ENCODE measurements around the gene FAM98B.

- TF ChIP-seq, protein P1, sequence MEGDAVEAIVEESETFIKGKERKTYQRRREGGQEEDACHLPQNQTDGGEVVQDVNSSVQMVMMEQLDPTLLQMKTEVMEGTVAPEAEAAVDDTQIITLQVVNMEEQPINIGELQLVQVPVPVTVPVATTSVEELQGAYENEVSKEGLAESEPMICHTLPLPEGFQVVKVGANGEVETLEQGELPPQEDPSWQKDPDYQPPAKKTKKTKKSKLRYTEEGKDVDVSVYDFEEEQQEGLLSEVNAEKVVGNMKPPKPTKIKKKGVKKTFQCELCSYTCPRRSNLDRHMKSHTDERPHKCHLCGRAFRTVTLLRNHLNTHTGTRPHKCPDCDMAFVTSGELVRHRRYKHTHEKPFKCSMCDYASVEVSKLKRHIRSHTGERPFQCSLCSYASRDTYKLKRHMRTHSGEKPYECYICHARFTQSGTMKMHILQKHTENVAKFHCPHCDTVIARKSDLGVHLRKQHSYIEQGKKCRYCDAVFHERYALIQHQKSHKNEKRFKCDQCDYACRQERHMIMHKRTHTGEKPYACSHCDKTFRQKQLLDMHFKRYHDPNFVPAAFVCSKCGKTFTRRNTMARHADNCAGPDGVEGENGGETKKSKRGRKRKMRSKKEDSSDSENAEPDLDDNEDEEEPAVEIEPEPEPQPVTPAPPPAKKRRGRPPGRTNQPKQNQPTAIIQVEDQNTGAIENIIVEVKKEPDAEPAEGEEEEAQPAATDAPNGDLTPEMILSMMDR (IDR thresholded peaks at IDR 0.05; ENCODE audit: low read length) = no peak
- TF ChIP-seq EZH2phosphoT487 (IDR thresholded peaks at IDR 0.05; ENCODE audit: low read length) = no peak
These were observed 23.7 kb upstream of the FAM98B start for GRCh38 chr15:38430106-38430760.

Measured in MM.1S (cell line).